Progenitor cell of endocrine pancreas (in vitro differentiated cells): ENCODE results near the gene ST3GAL3. TPM values are rescaled to one million over a fixed set of nuclear protein-coding genes. Genes with fewer than 3 reads are reported as not detected.
A peak's percentile ranks its signal among the peaks of the same experiment; 100 is the strongest.

ENCODE experiments used
- DNase-seq: peaks from one replicate; pipeline ENCODE4 v3.0.0; 2021; ENCODE audit warnings: low spot score; ENCODE audit not compliant: unreplicated experiment
- H3K27ac Mint-ChIP-seq: 2 replicates; pipeline ENCODE4 v1.8.0; 2021; ENCODE audit warnings: mild to moderate bottlenecking, moderate library complexity, mixed read lengths
- H3K27me3 Mint-ChIP-seq: 2 replicates; pipeline ENCODE4 v1.8.0; 2021; ENCODE audit warnings: mixed read lengths
- H3K36me3 Mint-ChIP-seq: 2 replicates; pipeline ENCODE4 v1.8.0; 2022; ENCODE audit warnings: mixed read lengths; ENCODE audit not compliant: insufficient read depth
- H3K4me1 Mint-ChIP-seq: 2 replicates; pipeline ENCODE4 v1.8.0; 2021; ENCODE audit warnings: low read depth, mixed read lengths
- H3K4me3 Mint-ChIP-seq: 2 replicates; pipeline ENCODE4 v1.8.0; 2021; ENCODE audit warnings: low read depth, mild to moderate bottlenecking, moderate library complexity, mixed read lengths
- H3K9me3 Mint-ChIP-seq: 2 replicates; pipeline ENCODE4 v1.8.0; 2021; ENCODE audit warnings: low read depth, mixed read lengths
- total RNA-seq: library from RNA; stranded (reverse); gene quantifications from 2 replicates; pipeline ENCODE4 v1.2.1, GENCODE V29; 2021
- TF ChIP-seq, protein P1 (sequence below): fragments of 200-600 bp; sonication (generic); IDR thresholded peaks from one replicate; pipeline ENCODE4 v1.5.0; 2021; ENCODE audit warnings: antibody characterized with exemption, mild to moderate bottlenecking; ENCODE audit not compliant: unreplicated experiment

ST3GAL3 gene
- total RNA-seq, 1 donor from 2014 or later, result 14.9 TPM

DNA sequence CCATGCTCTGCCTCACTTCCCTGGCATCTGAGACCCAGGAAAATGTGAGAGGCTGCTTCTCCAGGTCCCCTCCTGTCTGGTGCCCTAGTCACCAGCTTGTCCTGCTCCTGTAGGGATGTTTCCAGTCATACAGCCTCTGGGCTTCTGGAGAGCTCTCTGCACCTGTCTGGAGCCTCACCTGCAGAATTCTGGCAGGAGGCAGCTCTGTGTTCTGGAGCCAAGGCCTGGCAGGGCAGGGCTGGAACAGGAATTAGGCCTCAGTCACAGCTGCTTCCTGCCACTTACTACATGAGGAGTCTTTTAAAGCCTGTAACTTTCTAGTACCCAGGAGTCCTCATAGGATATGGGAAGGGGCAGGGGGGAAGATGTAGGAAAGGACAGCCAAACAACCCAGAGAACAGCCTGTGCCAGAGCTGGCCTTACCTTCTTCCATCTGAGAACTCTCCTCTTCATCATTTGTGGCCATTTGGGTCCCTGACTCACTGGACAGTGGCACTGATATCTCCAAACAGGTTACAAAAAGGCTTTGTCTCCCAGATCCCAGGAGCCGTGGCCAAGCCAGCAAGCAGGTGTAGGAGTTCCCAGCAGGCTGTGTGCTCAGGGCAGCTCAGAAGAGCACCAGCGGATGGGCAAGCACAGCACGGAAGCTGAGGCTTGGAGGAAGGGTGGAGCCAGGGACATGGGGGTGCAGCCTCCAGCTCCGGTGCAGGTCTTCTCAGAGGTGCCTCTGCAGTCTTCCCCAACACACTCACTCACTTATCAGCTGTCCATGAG is 194.9 kb downstream of the ST3GAL3 start:
- H3K27ac Mint-ChIP-seq, result peak overlapping the region; percentile 40
- peaks cover 1% of the 10 kb centered on the region for H3K4me1 Mint-ChIP-seq
- H3K36me3 Mint-ChIP-seq, result no peaks in the 10 kb centered on the region
- peaks cover 10% of the 10 kb centered on the region for H3K27me3 Mint-ChIP-seq
- H3K9me3 Mint-ChIP-seq, result no peaks in the 10 kb centered on the region
- TF ChIP-seq, protein P1, sequence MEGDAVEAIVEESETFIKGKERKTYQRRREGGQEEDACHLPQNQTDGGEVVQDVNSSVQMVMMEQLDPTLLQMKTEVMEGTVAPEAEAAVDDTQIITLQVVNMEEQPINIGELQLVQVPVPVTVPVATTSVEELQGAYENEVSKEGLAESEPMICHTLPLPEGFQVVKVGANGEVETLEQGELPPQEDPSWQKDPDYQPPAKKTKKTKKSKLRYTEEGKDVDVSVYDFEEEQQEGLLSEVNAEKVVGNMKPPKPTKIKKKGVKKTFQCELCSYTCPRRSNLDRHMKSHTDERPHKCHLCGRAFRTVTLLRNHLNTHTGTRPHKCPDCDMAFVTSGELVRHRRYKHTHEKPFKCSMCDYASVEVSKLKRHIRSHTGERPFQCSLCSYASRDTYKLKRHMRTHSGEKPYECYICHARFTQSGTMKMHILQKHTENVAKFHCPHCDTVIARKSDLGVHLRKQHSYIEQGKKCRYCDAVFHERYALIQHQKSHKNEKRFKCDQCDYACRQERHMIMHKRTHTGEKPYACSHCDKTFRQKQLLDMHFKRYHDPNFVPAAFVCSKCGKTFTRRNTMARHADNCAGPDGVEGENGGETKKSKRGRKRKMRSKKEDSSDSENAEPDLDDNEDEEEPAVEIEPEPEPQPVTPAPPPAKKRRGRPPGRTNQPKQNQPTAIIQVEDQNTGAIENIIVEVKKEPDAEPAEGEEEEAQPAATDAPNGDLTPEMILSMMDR, result no peak
- DNase-seq, result no peak
- H3K4me3 Mint-ChIP-seq, result no peak overlapping the region

DNA sequence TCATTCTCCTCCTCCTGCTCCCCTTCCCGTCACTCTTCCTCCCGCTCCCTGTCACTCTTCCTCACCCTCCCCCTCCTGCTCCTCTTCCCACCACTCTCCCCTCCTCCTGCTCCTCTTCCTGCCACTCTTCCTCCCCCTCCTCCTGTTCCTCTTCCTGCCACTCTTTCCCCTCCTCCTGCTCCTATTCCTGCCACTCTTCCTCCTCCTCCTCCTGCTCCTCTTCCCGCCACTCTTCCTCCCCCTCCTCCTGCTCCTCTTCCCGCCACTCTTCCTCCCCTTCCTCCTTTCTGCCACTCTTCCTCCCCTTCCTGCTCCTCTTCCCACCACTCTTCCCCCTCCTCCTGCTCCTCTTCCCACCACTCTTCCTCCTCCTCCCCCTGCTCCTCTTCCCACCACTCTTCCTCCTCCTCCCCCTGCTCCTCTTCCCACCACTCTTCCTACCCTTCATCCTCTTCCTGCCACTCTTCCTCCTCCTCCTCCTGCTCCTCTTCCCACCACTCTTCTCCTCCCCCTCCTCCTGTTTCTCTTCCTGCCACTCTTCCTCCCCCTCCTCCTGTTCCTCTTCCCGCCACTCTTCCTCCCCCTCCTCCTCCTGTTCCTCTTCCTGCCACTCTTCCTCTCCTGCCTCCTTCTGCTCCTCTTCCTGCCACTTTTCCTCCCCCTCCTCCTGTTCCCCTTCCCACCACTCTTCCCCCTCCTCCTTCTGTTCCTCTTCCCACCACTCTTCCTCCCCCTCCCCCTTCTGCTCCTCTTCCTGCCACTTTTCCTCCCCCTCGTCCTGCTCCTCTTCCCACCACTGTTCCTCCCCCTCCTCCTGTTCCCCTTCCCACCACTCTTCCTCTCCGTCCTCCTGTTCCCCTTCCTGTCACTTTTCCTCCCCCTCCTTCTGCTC is 197.6 kb downstream of the ST3GAL3 start:
- Mint-ChIP-seq H3K27ac (no peak overlapping the region), H3K27me3 (peaks cover 17% of the 10 kb centered on the region)

DNA sequence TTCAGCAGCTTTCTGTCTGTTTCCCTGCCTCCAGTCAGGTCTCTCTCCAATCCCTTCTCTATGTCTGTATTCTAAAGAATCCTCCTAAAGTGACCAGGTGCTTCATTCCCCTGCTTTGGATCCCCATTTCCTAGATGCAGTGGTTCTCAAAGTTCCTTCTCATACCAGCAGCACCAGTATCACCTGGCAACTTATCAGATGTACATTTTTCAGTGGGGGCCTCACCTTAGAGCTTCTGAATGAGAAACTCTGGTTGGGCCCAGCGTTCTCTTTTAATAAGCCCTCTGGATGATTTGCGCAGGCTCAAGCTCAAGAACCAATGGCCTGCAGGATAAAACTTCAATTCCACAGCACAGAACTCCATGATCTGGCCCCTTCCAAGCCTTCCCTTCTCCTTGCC is 200.9 kb downstream of the ST3GAL3 start:
- Mint-ChIP-seq H3K36me3 (no peaks in the 10 kb centered on the region), H3K27ac (no peak overlapping the region), H3K27me3 (peaks cover 23% of the 10 kb centered on the region), H3K9me3 (no peaks in the 10 kb centered on the region), H3K4me3 (no peak overlapping the region), H3K4me1 (no peaks in the 10 kb centered on the region)
- DNase-seq, result no peak
- TF ChIP-seq, protein P1, result no peak

More for the DNA sequence above, 197.6 kb downstream of the ST3GAL3 start:
- Mint-ChIP-seq H3K4me1 (peaks cover 1% of the 10 kb centered on the region), H3K9me3 (no peaks in the 10 kb centered on the region), H3K36me3 (no peaks in the 10 kb centered on the region), H3K4me3 (no peak overlapping the region)
- TF ChIP-seq, protein P1, result no peak
- no peak for DNase-seq

- Mint-ChIP-seq H3K36me3 (no peaks in the 10 kb centered on the region), H3K9me3 (no peaks in the 10 kb centered on the region), H3K27ac (no peak overlapping the region), H3K4me1 (no peaks in the 10 kb centered on the region), H3K27me3 (peaks cover 29% of the 10 kb centered on the region), H3K4me3 (no peak overlapping the region)
- TF ChIP-seq, protein P1, result no peak
- no peak for DNase-seq
Observed at GRCh38 chr1:43908858-43909257, 201.5 kb downstream of the ST3GAL3 start.

GRCh38 chr1:43910343-43910742 is 203.0 kb downstream of the ST3GAL3 start:
- H3K4me1 Mint-ChIP-seq, result no peaks in the 10 kb centered on the region
- H3K27ac Mint-ChIP-seq, result no peak overlapping the region
- no peak for DNase-seq
- H3K9me3 Mint-ChIP-seq, result no peaks in the 10 kb centered on the region
- peaks cover 32% of the 10 kb centered on the region for H3K27me3 Mint-ChIP-seq
- no peaks in the 10 kb centered on the region for H3K36me3 Mint-ChIP-seq
- TF ChIP-seq, protein P1, result no peak
- no peak overlapping the region for H3K4me3 Mint-ChIP-seq
